Measurements from ENCODE around the gene HTR6.

Gene HTR6

DNA sequence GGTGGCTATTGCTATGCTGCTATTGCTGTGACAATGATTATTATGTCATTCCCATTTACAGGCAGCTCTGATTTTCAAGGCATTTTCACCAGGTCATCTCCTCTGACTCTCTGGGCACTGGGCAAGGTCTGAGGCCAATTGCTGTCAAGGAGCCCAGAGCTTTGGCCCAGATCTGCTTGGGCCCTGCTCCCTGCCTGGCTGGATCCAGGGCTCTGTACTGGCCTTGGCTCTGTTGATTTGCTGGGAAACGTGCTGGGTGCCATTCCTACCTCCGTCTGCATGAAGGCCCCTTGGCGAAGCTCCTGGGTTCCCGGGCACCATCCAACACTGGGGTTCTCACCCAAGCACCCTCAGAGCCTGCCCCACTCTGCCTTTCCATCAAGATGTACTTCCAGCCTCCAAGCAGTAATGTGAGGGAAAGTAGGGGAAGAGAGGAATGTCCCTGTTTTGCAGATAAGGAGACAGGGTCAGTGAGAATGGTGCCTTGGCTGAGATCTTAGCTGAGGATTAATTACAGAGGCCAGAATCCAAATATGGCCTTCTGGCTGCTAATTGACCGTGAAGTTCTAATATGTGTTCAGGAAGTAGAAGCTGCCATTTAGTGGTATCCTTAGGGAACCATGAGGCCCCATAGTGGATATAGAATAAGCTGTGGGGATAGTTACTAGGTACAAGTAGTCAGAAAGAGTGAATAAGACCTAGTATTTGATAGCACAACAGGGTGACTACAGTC lies 63.9 kb downstream of the HTR6 start:
- no peak for DNase-seq

DNA sequence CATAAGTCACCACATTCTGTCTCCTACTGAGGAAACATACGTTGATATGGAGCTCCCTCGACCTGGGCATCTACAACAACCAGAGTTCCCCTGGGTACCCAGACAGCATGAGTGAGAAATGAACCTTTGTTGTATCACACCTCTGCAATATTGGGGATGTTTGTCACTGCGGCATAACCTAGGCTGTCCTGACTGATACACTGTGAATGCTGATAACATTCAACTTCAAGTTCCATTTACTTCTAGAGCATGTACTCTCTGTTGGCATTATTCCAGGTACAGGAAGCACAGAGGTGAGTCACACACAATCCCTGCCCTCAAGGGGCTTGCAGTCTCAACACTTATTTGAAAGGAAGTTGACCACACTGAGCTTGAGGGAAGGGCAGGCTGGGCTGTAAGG lies 65.6 kb downstream of the HTR6 start:
- no peak for DNase-seq
